H1 (cell line): ENCODE measurements around the gene BLVRA. TPM values are rescaled to one million over a fixed set of nuclear protein-coding genes. Genes with fewer than 3 reads are reported as not detected.

Experiments used
- HDAC2 ChIP-seq, 2 experiments: fragments of 300-600 bp in 1 of 2; sonication (generic) in 1 of 2; IDR thresholded peaks; 2 replicates each; pipeline ENCODE4 v1.6.1; 2011 to 2012; ENCODE audit warnings: low read depth in 2 of 2, low read length in 2 of 2, mild to moderate bottlenecking in 2 of 2, moderate library complexity in 2 of 2, borderline replicate concordance in 1 of 2, inconsistent platforms in 1 of 2
- MAX ChIP-seq: IDR thresholded peaks from 2 replicates; pipeline ENCODE4 v1.6.1; 2012; ENCODE audit warnings: inconsistent platforms
- POU5F1 ChIP-seq: IDR thresholded peaks from 2 replicates; pipeline ENCODE4 v1.6.1; 2011; ENCODE audit warnings: low read depth, mild to moderate bottlenecking, low read length, moderate library complexity
- TCF12 ChIP-seq: IDR thresholded peaks from 2 replicates; pipeline ENCODE4 v1.6.1; 2011; ENCODE audit warnings: low read depth, mild to moderate bottlenecking, low read length
- YY1 ChIP-seq: IDR thresholded peaks from 2 replicates; pipeline ENCODE4 v1.6.1; 2011; ENCODE audit warnings: low read depth, mild to moderate bottlenecking, low read length
- polyA plus RNA-seq, 7 experiments: library from polyadenylated mRNA; depleted of rRNA in 3 of 7; stranded (reverse) in 5 of 7; unstranded in 2 of 7; fragments of >200 nt in 5 of 7; fragments of 200-250 nt in 2 of 7; gene quantifications; 1 replicate in 5 of 7; 2 replicates in 1 of 7; 4 replicates in 1 of 7; pipeline versions ENCODE4 v1.2.1 to v1.2.3, GENCODE V29; 2011 to 2013; ENCODE audit warnings: missing spikeins in 2 of 7, mixed read lengths in 2 of 7
- total RNA-seq: library from RNA; stranded (reverse); fragmentation: NEBNext Ultra II Directional; extraction: Animal tissue kit (Norgen Biotek cat#: 25700); gene quantifications from 2 replicates; pipeline ENCODE4 v1.2.1, GENCODE V29; 2021

BLVRA gene
- total and polyA plus RNA-seq, 2 of the 8 experiments (the other 6 are each of a cell fraction or from before 2014, with no cell fraction given): 16.1 to 37.1 TPM

GRCh38 chr7:43849047-43849446 lies 90.6 kb downstream of the BLVRA start (continued):
- no peak for TF ChIP-seq TCF12
- TF ChIP-seq HDAC2 (IDR thresholded peaks at IDR 0.05; ENCODE audit: borderline replicate concordance in 1 of 2, low read depth in 2 of 2, low read length in 2 of 2): no peak
- no peak for TF ChIP-seq MAX
- no peak for TF ChIP-seq POU5F1
- no peak for TF ChIP-seq YY1
